ENCODE measurements around the gene IFT52. TPM values are rescaled to one million over a fixed set of nuclear protein-coding genes. Genes with fewer than 3 reads are reported as not detected.

The IFT52 gene
- total RNA-seq, 1 experiment from 2014 or later: 30.8 TPM

GRCh38 chr20:43662943-43663655, 72.4 kb downstream of the IFT52 start:
- Mint-ChIP-seq H3K4me3 (ENCODE audit: low read depth, unreplicated experiment) (no peak overlapping the region), H3K4me1 (ENCODE audit: low read depth, unreplicated experiment) (peaks cover 10% of the 10 kb centered on the region), H3K9me3 (ENCODE audit: low read depth, unreplicated experiment) (no peaks in the 10 kb centered on the region), H3K27ac (ENCODE audit: unreplicated experiment) (no peak overlapping the region), H3K36me3 (ENCODE audit: insufficient read depth, unreplicated experiment) (peaks cover 19% of the 10 kb centered on the region), H3K27me3 (ENCODE audit: unreplicated experiment) (no peaks in the 10 kb centered on the region)
- no peak for DNase-seq
- intact Hi-C loops (cut with micrococcal nuclease; ENCODE audit: unreplicated experiment): no loop called here
- BruUV-seq (replicated peaks): no TSS peak
- CTCF ChIA-PET: interaction anchor here (0.5 kb wide), 1 partner anchor 855 kb away, joined by 5 read pairs; no protein-coding TSS in a partner anchor
- no peak for TF ChIP-seq CTCF (IDR thresholded peaks at IDR 0.05; ENCODE audit: unreplicated experiment)

GRCh38 chr20:43665466-43666176, 74.9 kb downstream of the IFT52 start:
- DNase-seq: no peak
- CTCF ChIA-PET: interaction anchor here (0.6 to 0.7 kb wide), 3 partner anchors 122 to 415 kb away, joined by 4 to 8 read pairs (median 8); no protein-coding TSS in a partner anchor
- H3K36me3 Mint-ChIP-seq (ENCODE audit: insufficient read depth, unreplicated experiment): peaks cover 34% of the 10 kb centered on the region
- intact Hi-C loops (cut with micrococcal nuclease; ENCODE audit: unreplicated experiment): no loop called here
- TF ChIP-seq CTCF (IDR thresholded peaks at IDR 0.05; ENCODE audit: unreplicated experiment): no peak
- H3K4me1 Mint-ChIP-seq (ENCODE audit: low read depth, unreplicated experiment): peaks cover 28% of the 10 kb centered on the region
- BruUV-seq (replicated peaks): no TSS peak
- H3K27ac Mint-ChIP-seq (ENCODE audit: unreplicated experiment): no peak overlapping the region
- H3K4me3 Mint-ChIP-seq (ENCODE audit: low read depth, unreplicated experiment): peak overlapping the region; percentile 43
- H3K9me3 Mint-ChIP-seq (ENCODE audit: low read depth, unreplicated experiment): no peaks in the 10 kb centered on the region
- H3K27me3 Mint-ChIP-seq (ENCODE audit: unreplicated experiment): no peaks in the 10 kb centered on the region

GRCh38 chr20:43666376-43667328, 75.9 kb downstream of the IFT52 start, which contains the start of gene MYBL2:
TSS of gene MYBL2 (plus strand) at chr20:43667114. CDS start at chr20:43667284, 170 bp downstream.
- Mint-ChIP-seq H3K36me3 (ENCODE audit: insufficient read depth, unreplicated experiment) (peaks cover 35% of the 10 kb centered on the region), H3K27me3 (ENCODE audit: unreplicated experiment) (no peaks in the 10 kb centered on the region), H3K27ac (ENCODE audit: unreplicated experiment) (peak within 1 kb of the TSS; percentile 33), H3K4me1 (ENCODE audit: low read depth, unreplicated experiment) (peaks cover 28% of the 10 kb centered on the region), H3K4me3 (ENCODE audit: low read depth, unreplicated experiment) (peak within 1 kb of the TSS; percentile 86), H3K9me3 (ENCODE audit: low read depth, unreplicated experiment) (no peaks in the 10 kb centered on the region)
- TF ChIP-seq CTCF (IDR thresholded peaks at IDR 0.05; ENCODE audit: unreplicated experiment): no peak
- no TSS peak for BruUV-seq (replicated peaks)
- CTCF ChIA-PET: interaction anchor here (0.6 to 1.1 kb wide), 4 partner anchors 23 to 425 kb away, joined by 3 to 8 read pairs (median 6); no protein-coding TSS in a partner anchor
- intact Hi-C loops (cut with micrococcal nuclease; ENCODE audit: unreplicated experiment): no loop called here
- DNase-seq: peak; percentile 81
